Esophagus squamous epithelium (tissue), 4 donors: ENCODE measurements around the gene SAMD11.

ENCODE experiments used
- CTCF ChIP-seq, 6 experiments: fragments of 450-650 bp in 4 of 6; fragments of 200-600 bp in 2 of 6; sonication (generic) in 2 of 6; IDR thresholded peaks; one replicate each; pipeline ENCODE4 v1.5.1; 2016 to 2019; ENCODE audit warnings: antibody characterized with exemption in 6 of 6, mild to moderate bottlenecking in 4 of 6, moderate library complexity in 4 of 6
- POLR2A ChIP-seq, 4 donors: fragments of 450-650 bp; IDR thresholded peaks; one replicate each; pipeline ENCODE4 v1.6.1; 2017; ENCODE audit warnings: antibody characterized with exemption in 4 of 4, mild to moderate bottlenecking in 4 of 4, moderate library complexity in 3 of 4

- TF ChIP-seq CTCF (IDR thresholded peaks at IDR 0.05) (peak in 1 of 6 experiments; percentile 10), POLR2A (IDR thresholded peaks at IDR 0.05) (no peak)
Measured at GRCh38 chr1:984476-984814, 60.7 kb downstream of the SAMD11 start.
